HepG2 (cell line): Measurements from ENCODE around the gene ZBTB46. TPM values are rescaled to one million over a fixed set of nuclear protein-coding genes. Genes with fewer than 3 reads are reported as not detected.

Source experiments
- ADNP ChIP-seq: sonication (generic); formaldehyde crosslinking; IDR thresholded peaks from 2 replicates; pipeline ENCODE4 v1.4.0; 2020; ENCODE audit warnings: missing genetic modification reagents
- ATAD3A ChIP-seq: sonication (generic); formaldehyde crosslinking; IDR thresholded peaks from 2 replicates; pipeline ENCODE4 v1.4.0; 2020; ENCODE audit warnings: missing genetic modification reagents
- CAMTA2 ChIP-seq: sonication (generic); formaldehyde crosslinking; IDR thresholded peaks from 2 replicates; pipeline ENCODE4 v1.4.0; 2020; ENCODE audit warnings: mild to moderate bottlenecking, missing genetic modification reagents, borderline replicate concordance
- IRF2 ChIP-seq: IDR thresholded peaks from 2 replicates; pipeline ENCODE4 v1.6.1; 2018; ENCODE audit warnings: missing genetic modification reagents, missing compliant biosample characterization
- MTA3 ChIP-seq: sonication (generic); formaldehyde crosslinking; IDR thresholded peaks from 2 replicates; pipeline ENCODE4 v1.4.0; 2020; ENCODE audit warnings: missing genetic modification reagents
- RARG ChIP-seq: sonication (generic); formaldehyde crosslinking; IDR thresholded peaks from 2 replicates; pipeline ENCODE4 v1.4.0; 2020; ENCODE audit warnings: low read depth, mild to moderate bottlenecking, missing genetic modification reagents
- RFX5 ChIP-seq: IDR thresholded peaks from 2 replicates; pipeline ENCODE4 v1.6.1; 2011; ENCODE audit warnings: low read depth, low read length, improper control_type of control experiment
- SIX1 ChIP-seq: sonication (generic); formaldehyde crosslinking; IDR thresholded peaks from 2 replicates; pipeline ENCODE4 v1.4.0; 2020; ENCODE audit warnings: missing genetic modification reagents, borderline replicate concordance
- ZC3H4 ChIP-seq: sonication (generic); formaldehyde crosslinking; IDR thresholded peaks from 2 replicates; pipeline ENCODE4 v1.4.0; 2020; ENCODE audit warnings: missing genetic modification reagents, borderline replicate concordance
- ZNF557 ChIP-seq: sonication (generic); formaldehyde crosslinking; IDR thresholded peaks from 2 replicates; pipeline ENCODE4 v1.4.0; 2020; ENCODE audit warnings: missing genetic modification reagents
- ZNF569 ChIP-seq: sonication (generic); formaldehyde crosslinking; IDR thresholded peaks from 2 replicates; pipeline ENCODE4 v1.5.0; 2020; ENCODE audit warnings: mild to moderate bottlenecking, missing genetic modification reagents, moderate library complexity, borderline replicate concordance
- ZNF614 ChIP-seq: IDR thresholded peaks from 2 replicates; pipeline ENCODE4 v1.6.1; 2018; ENCODE audit warnings: missing biosample characterization, missing genetic modification reagents, inconsistent platforms, borderline replicate concordance
- ZNF780A ChIP-seq: sonication (generic); formaldehyde crosslinking; IDR thresholded peaks from 2 replicates; pipeline ENCODE4 v1.8.0; 2022; ENCODE audit warnings: mild to moderate bottlenecking, missing genetic modification reagents, moderate library complexity
- ZNF879 ChIP-seq: sonication (generic); formaldehyde crosslinking; IDR thresholded peaks from 2 replicates; pipeline ENCODE4 v1.8.1; 2023; ENCODE audit warnings: missing genetic modification reagents
- ZSCAN25 ChIP-seq: sonication (generic); formaldehyde crosslinking; IDR thresholded peaks from 2 replicates; pipeline ENCODE4 v1.8.0; 2022; ENCODE audit warnings: mild to moderate bottlenecking, missing genetic modification reagents
- polyA plus RNA-seq, 8 experiments: library from polyadenylated mRNA; depleted of rRNA in 3 of 8; stranded (reverse) in 7 of 8; unstranded in 1 of 8; fragments of >200 nt; fragmentation: Illumina TruSeq in 4 of 8; extraction: Trizol in 4 of 8; gene quantifications; 2 replicates each; pipeline versions ENCODE4 v1.2.1 to v1.2.3, GENCODE V29; 2011 to 2016; ENCODE audit warnings: low read depth in 4 of 8, missing spikeins in 1 of 8, mixed read lengths in 1 of 8; ENCODE audit not compliant: insufficient read depth in 1 of 8
- total RNA-seq, 5 experiments: library from RNA; depleted of rRNA; stranded (reverse); fragments of >200 nt; fragmentation: Illumina TruSeq; extraction: Trizol; gene quantifications; 2 replicates each; pipeline ENCODE4 v1.2.3, GENCODE V29; 2016; ENCODE audit warnings: low read depth in 1 of 5
- TF ChIP-seq, protein P1 (sequence below): sonication (generic); formaldehyde crosslinking; IDR thresholded peaks from 2 replicates; pipeline ENCODE4 v1.8.0; 2022; ENCODE audit warnings: mild to moderate bottlenecking, missing genetic modification reagents, borderline replicate concordance
- TF ChIP-seq, protein P2 (sequence below): sonication (generic); formaldehyde crosslinking; IDR thresholded peaks from 2 replicates; pipeline ENCODE4 v1.5.0; 2020; ENCODE audit warnings: missing genetic modification reagents, mild to moderate bottlenecking, borderline replicate concordance
- TF ChIP-seq, protein P3 (sequence below): sonication (generic); formaldehyde crosslinking; IDR thresholded peaks from 2 replicates; pipeline ENCODE4 v1.8.1; 2023; ENCODE audit warnings: mild to moderate bottlenecking, moderate library complexity, missing genetic modification reagents
- TF ChIP-seq, protein P4 (sequence below): sonication (generic); formaldehyde crosslinking; IDR thresholded peaks from 2 replicates; pipeline ENCODE4 v1.8.0; 2022; ENCODE audit warnings: mild to moderate bottlenecking, missing genetic modification reagents

The ZBTB46 gene
- total and polyA plus RNA-seq, 2 of the 13 experiments (the other 11 are each of a cell fraction or from before 2014, with no cell fraction given) = 1.6 to 13.5 TPM

DNA sequence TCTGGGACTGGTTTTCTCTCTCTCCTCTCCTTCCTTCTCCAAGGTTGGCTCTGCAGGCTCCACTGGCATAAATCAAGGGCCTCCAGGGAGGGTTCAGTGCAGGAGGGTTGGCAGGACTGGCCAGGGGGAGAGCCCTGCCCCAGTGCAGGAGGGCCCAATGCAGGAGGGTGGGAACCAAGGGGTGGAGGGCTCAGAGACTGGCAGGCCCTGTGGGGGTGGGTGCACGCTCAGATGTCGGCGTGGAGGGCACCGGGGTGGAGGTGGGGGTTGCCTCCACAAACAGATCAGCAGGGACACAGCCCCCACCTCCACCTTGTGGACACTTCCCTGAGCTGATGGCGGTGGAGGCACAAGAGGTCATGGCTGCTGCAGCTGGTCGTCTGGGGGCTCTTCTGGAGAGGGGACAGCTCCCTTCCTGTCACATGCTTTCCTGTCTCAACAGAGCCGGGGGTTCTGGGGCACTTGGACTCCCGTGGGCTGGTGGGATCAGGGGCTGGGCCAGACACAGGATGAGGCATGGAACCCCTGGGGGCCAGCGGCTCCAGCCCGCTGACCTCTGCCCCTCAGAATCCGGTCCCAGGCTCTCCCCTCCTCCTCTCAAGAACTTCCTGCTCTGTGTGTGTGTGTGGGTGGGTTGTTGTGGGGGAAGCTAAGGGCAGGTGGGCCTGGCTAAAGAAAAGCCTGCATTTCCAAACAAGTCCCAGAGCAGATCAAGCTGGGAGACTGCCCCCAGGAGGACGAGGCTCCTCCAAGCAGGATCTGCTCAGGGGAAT is 27.5 kb upstream of the ZBTB46 start (continued):
- TF ChIP-seq MTA3 (CRISPR knock-in tag) (no peak), ZNF879 (no peak; the same call in 1 of the 2 replicates), ZNF569 (CRISPR knock-in tag) (no peak), ATAD3A (CRISPR knock-in tag) (no peak; the same call in 1 of the 2 replicates), ZC3H4 (CRISPR knock-in tag) (peak; percentile 75; the same call in 1 of the 2 replicates), RFX5 (no peak), ADNP (CRISPR knock-in tag) (no peak), ZSCAN25 (CRISPR knock-in tag) (peak; percentile 75), RARG (no peak), ZNF614 (CRISPR knock-in tag) (0 out of 2 replicates have a peak, but pooled peaks have one; percentile 57), ZNF780A (CRISPR knock-in tag) (no peak), ZNF557 (CRISPR knock-in tag) (0 out of 2 replicates have a peak, but pooled peaks have one; percentile 57), SIX1 (CRISPR knock-in tag) (peak; percentile 37; the same call in 1 of the 2 replicates), IRF2 (CRISPR knock-in tag) (peak; percentile 10; the same call in 1 of the 2 replicates), CAMTA2 (CRISPR knock-in tag) (no peak)
- TF ChIP-seq, protein P1, sequence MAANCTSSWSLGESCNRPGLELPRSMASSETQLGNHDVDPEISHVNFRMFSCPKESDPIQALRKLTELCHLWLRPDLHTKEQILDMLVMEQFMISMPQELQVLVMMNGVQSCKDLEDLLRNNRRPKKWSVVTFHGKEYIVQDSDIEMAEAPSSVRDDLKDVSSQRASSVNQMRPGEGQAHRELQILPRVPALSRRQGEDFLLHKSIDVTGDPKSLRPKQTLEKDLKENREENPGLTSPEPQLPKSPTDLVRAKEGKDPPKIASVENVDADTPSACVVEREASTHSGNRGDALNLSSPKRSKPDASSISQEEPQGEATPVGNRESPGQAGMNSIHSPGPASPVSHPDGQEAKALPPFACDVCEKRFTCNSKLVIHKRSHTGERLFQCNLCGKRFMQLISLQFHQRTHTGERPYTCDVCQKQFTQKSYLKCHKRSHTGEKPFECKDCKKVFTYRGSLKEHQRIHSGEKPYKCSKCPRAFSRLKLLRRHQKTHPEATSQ (CRISPR knock-in tag) = 0 out of 2 replicates have a peak, but pooled peaks have one; percentile 34
- TF ChIP-seq, protein P2, sequence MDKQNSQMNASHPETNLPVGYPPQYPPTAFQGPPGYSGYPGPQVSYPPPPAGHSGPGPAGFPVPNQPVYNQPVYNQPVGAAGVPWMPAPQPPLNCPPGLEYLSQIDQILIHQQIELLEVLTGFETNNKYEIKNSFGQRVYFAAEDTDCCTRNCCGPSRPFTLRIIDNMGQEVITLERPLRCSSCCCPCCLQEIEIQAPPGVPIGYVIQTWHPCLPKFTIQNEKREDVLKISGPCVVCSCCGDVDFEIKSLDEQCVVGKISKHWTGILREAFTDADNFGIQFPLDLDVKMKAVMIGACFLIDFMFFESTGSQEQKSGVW (CRISPR knock-in tag) = no peak
- TF ChIP-seq, protein P3, sequence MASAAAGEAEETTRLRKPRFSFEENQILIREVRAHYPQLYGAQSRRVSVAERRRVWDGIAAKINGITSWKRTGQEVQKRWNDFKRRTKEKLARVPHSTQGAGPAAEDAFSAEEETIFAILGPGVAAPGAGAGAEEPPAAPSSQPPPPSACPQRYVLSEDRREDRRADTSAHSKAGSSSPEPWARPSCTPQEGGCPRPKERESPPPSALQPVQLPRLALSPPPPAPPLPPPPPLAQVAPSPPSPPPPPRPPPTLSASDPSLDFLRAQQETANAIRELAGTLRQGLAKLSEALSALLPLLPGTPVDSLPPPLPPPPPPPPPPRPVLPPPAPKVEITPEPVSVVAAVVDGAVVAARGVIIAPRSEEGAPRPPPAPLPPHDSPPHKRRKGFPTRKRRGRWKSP (CRISPR knock-in tag) = no peak
- TF ChIP-seq, protein P4, sequence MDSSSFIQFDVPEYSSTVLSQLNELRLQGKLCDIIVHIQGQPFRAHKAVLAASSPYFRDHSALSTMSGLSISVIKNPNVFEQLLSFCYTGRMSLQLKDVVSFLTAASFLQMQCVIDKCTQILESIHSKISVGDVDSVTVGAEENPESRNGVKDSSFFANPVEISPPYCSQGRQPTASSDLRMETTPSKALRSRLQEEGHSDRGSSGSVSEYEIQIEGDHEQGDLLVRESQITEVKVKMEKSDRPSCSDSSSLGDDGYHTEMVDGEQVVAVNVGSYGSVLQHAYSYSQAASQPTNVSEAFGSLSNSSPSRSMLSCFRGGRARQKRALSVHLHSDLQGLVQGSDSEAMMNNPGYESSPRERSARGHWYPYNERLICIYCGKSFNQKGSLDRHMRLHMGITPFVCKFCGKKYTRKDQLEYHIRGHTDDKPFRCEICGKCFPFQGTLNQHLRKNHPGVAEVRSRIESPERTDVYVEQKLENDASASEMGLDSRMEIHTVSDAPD = 0 out of 2 replicates have a peak, but pooled peaks have one; percentile 17
